Tongue (tissue), 2 donors: ENCODE data around the gene ARL8A. TPM values are rescaled to one million over a fixed set of nuclear protein-coding genes. Genes with fewer than 3 reads are reported as not detected.
"Not testable (repeated sequence)": the region's sequence is repeated elsewhere in the genome, so short reads cannot be mapped to it uniquely, and the experiment has no call there.

ENCODE experiments used
- DNase-seq: peaks from one replicate; pipeline ENCODE4 v3.0.0-alpha.2; 2015
- total RNA-seq: library from RNA; depleted of rRNA; stranded (reverse); fragments of >200 nt; gene quantifications from one replicate; pipeline ENCODE4 v1.2.3, GENCODE V29; 2014

ARL8A gene
- total RNA-seq, 1 donor from 2014 or later = 29.8 TPM

GRCh38 chr1:202158810-202159533 is 14.4 kb upstream of the ARL8A start:
- DNase-seq = no peak

GRCh38 chr1:202157945-202158344 is 13.4 kb upstream of the ARL8A start:
- no peak for DNase-seq

- no peak for DNase-seq
These were observed 12.1 kb upstream of the ARL8A start for GRCh38 chr1:202156590-202156989.

- peak; percentile 39 for DNase-seq
These were observed 11.0 kb upstream of the ARL8A start for GRCh38 chr1:202155478-202156021.

- DNase-seq = peak; percentile 77
These were observed 10.4 kb upstream of the ARL8A start for GRCh38 chr1:202154766-202155477.

GRCh38 chr1:202154148-202154765 is 9.7 kb upstream of the ARL8A start:
- DNase-seq = no peak

- no peak for DNase-seq
These were observed 8.7 kb upstream of the ARL8A start for GRCh38 chr1:202153284-202153683.

GRCh38 chr1:202152399-202152798 is 7.9 kb upstream of the ARL8A start:
- no peak for DNase-seq

GRCh38 chr1:202151045-202151444 is 6.5 kb upstream of the ARL8A start:
- DNase-seq = no peak

- DNase-seq = no peak
These were observed 6.1 kb upstream of the ARL8A start for GRCh38 chr1:202150602-202151001.

GRCh38 chr1:202150187-202150586 is 5.7 kb upstream of the ARL8A start:
- DNase-seq = no peak

GRCh38 chr1:202149566-202149965 is 5.0 kb upstream of the ARL8A start:
- no peak for DNase-seq

- DNase-seq = no peak
These were observed 3.9 kb upstream of the ARL8A start for GRCh38 chr1:202148391-202148790.

- DNase-seq = no peak
These were observed 2.5 kb upstream of the ARL8A start for GRCh38 chr1:202146993-202147392.

- DNase-seq = no peak
These were observed 1.7 kb upstream of the ARL8A start for GRCh38 chr1:202146279-202146678.

GRCh38 chr1:202145744-202146140 is 1.2 kb upstream of the ARL8A start:
- not testable (repeated sequence) for DNase-seq

- no peak for DNase-seq
These were observed 669 bp upstream of the ARL8A start for GRCh38 chr1:202145068-202145743.

GRCh38 chr1:202143768-202144401 is 652 bp downstream of the ARL8A start:
- peak; percentile 55 for DNase-seq

- peak; percentile 37 for DNase-seq
These were observed 1.3 kb downstream of the ARL8A start for GRCh38 chr1:202143011-202143767.

GRCh38 chr1:202141468-202141867 is 3.1 kb downstream of the ARL8A start:
- DNase-seq = not testable (repeated sequence)

GRCh38 chr1:202140833-202141232 is 3.7 kb downstream of the ARL8A start:
- DNase-seq = no peak
